GM19043 (cell line): Measurements from ENCODE around the gene IL12RB1.
"Not testable (repeated sequence)": the region's sequence is repeated elsewhere in the genome, so short reads cannot be mapped to it uniquely, and the experiment has no call there.

Source experiments
- ATAC-seq: cut with Tn5 transposase; IDR thresholded peaks from one replicate; pipeline ENCODE4 v1.9.1; 2021; ENCODE audit warnings: low read depth; ENCODE audit not compliant: unreplicated experiment

IL12RB1 gene

GRCh38 chr19:18112989-18113478 is 26.3 kb upstream of the IL12RB1 start:
- ATAC-seq = no peak

GRCh38 chr19:18110609-18111232 is 24.0 kb upstream of the IL12RB1 start:
- ATAC-seq = no peak

- no peak for ATAC-seq
Measured at GRCh38 chr19:18109733-18110608, 23.2 kb upstream of the IL12RB1 start.

GRCh38 chr19:18109341-18109732 is 22.6 kb upstream of the IL12RB1 start:
- no peak for ATAC-seq

GRCh38 chr19:18108897-18109296 is 22.2 kb upstream of the IL12RB1 start:
- ATAC-seq = no peak

- ATAC-seq = no peak
Measured at GRCh38 chr19:18107235-18107634, 20.5 kb upstream of the IL12RB1 start.

GRCh38 chr19:18105259-18105658 is 18.5 kb upstream of the IL12RB1 start:
- ATAC-seq = not testable (repeated sequence)

- no peak for ATAC-seq
Measured at GRCh38 chr19:18104793-18105131, 18.0 kb upstream of the IL12RB1 start.

GRCh38 chr19:18102916-18103542 is 16.3 kb upstream of the IL12RB1 start:
- ATAC-seq = no peak

GRCh38 chr19:18101268-18101667 is 14.5 kb upstream of the IL12RB1 start:
- no peak for ATAC-seq

GRCh38 chr19:18100710-18101109 is 14.0 kb upstream of the IL12RB1 start:
- ATAC-seq = no peak

GRCh38 chr19:18099623-18099995 is 12.9 kb upstream of the IL12RB1 start:
- no peak for ATAC-seq

- ATAC-seq = peak; percentile 59
Measured at GRCh38 chr19:18098891-18099622, 12.3 kb upstream of the IL12RB1 start.

- no peak for ATAC-seq
Measured at GRCh38 chr19:18097993-18098890, 11.5 kb upstream of the IL12RB1 start.

- ATAC-seq = peak; percentile 48
Measured at GRCh38 chr19:18097217-18097992, 10.7 kb upstream of the IL12RB1 start, which contains the start of gene MAST3. Gene MAST3 (plus strand): TSS chr19:18097778. CDS start chr19:18097793, 15 bp downstream.

GRCh38 chr19:18096258-18096657 is 9.5 kb upstream of the IL12RB1 start:
- no peak for ATAC-seq

- no peak for ATAC-seq
Measured at GRCh38 chr19:18093439-18094161, 6.9 kb upstream of the IL12RB1 start.

- ATAC-seq = no peak
Measured at GRCh38 chr19:18091217-18091608, 4.5 kb upstream of the IL12RB1 start.
